AG04449 (cell line): ENCODE data around the gene EML1.

Experiments
- CTCF ChIA-PET: fragments of 350-600 bp; formaldehyde crosslinking; extraction: SDS; loops from one replicate; lab custom pipeline; 2021; ENCODE audit warnings: antibody characterized with exemption; lab: Yijun Ruan, JAX
- POLR2A ChIA-PET: fragments of 400-600, 350-600 bp; formaldehyde crosslinking; extraction: SDS; loops from one replicate; lab custom pipeline; 2020; ENCODE audit warnings: antibody characterized with exemption, inconsistent platforms; lab: Yijun Ruan, JAX
- DNase-seq: peaks from one replicate; pipeline ENCODE4 v3.0.0-alpha.2; 2010; ENCODE audit warnings: low read depth, low spot score
- H3K4me3 ChIP-seq: 2 replicates; pipeline ENCODE4 v1.5.1; 2011; ENCODE audit warnings: low read depth, mild to moderate bottlenecking, control low read depth, low read length
- TF ChIP-seq, protein P1 (sequence below): IDR thresholded peaks from one replicate; pipeline ENCODE4 v1.5.1; 2011; ENCODE audit warnings: mild to moderate bottlenecking, moderate library complexity, low read length, control low read depth, inconsistent platforms; ENCODE audit not compliant: insufficient read depth; ENCODE audit errors: missing control alignments

EML1 gene

DNA sequence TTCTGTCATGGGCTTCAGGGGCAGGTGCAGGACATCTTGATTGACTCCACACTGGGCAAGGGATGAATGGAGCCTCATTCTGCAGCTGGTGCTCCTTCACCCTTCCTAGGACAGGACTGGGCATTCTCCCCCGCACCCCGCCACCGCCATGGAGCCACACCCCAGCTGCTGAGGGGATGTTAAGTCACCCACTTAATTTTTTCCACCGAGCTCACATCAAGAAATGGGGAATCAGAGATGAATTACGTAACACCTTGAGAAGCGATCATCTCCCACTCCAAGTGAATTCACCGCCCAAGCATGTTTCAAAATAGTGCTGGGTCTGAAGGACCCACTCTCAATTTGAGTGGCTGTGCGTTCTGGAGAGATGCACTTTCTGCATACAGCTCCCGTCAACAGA, 94.2 kb downstream of the EML1 start:
- CTCF ChIA-PET, result interaction anchor here (0.8 to 20.7 kb wide), 13 partner anchors 8 to 208 kb away, joined by 3 to 325 read pairs (median 11); partner anchors contain the start of gene CYP46A1
- H3K4me3 ChIP-seq, result no peak overlapping the region
- TF ChIP-seq, protein P1, sequence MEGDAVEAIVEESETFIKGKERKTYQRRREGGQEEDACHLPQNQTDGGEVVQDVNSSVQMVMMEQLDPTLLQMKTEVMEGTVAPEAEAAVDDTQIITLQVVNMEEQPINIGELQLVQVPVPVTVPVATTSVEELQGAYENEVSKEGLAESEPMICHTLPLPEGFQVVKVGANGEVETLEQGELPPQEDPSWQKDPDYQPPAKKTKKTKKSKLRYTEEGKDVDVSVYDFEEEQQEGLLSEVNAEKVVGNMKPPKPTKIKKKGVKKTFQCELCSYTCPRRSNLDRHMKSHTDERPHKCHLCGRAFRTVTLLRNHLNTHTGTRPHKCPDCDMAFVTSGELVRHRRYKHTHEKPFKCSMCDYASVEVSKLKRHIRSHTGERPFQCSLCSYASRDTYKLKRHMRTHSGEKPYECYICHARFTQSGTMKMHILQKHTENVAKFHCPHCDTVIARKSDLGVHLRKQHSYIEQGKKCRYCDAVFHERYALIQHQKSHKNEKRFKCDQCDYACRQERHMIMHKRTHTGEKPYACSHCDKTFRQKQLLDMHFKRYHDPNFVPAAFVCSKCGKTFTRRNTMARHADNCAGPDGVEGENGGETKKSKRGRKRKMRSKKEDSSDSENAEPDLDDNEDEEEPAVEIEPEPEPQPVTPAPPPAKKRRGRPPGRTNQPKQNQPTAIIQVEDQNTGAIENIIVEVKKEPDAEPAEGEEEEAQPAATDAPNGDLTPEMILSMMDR, result no peak
- no peak for DNase-seq
- POLR2A ChIA-PET, result no interaction called here

- ChIA-PET POLR2A (no interaction called here), CTCF (interaction anchor here (0.8 to 20.7 kb wide), 16 partner anchors 7 to 364 kb away, joined by 3 to 325 read pairs (median 6); partner anchors contain the start of gene CYP46A1)
- TF ChIP-seq, protein P1, result no peak
- DNase-seq, result no peak
- no peak overlapping the region for H3K4me3 ChIP-seq
Measured at GRCh38 chr14:99888149-99888548, 94.9 kb downstream of the EML1 start.

- POLR2A ChIA-PET, result no interaction called here
- H3K4me3 ChIP-seq, result no peak overlapping the region
Measured at GRCh38 chr14:99889268-99889667, 96.1 kb downstream of the EML1 start.

GRCh38 chr14:99891266-99891665, 98.1 kb downstream of the EML1 start:
- TF ChIP-seq, protein P1, result no peak
- no peak overlapping the region for H3K4me3 ChIP-seq
- ChIA-PET CTCF (interaction anchor here (1.2 to 20.7 kb wide), 3 partner anchors 8 to 161 kb away, joined by 5 to 325 read pairs (median 93); no protein-coding TSS in a partner anchor), POLR2A (no interaction called here)
- DNase-seq, result no peak

More at GRCh38 chr14:99889268-99889667, 96.1 kb downstream of the EML1 start:
- DNase-seq, result no peak
- TF ChIP-seq, protein P1, result no peak
- CTCF ChIA-PET, result interaction anchor here (1.0 to 20.7 kb wide), 10 partner anchors 8 to 221 kb away, joined by 3 to 325 read pairs (median 10); partner anchors contain the start of gene CYP46A1

- DNase-seq, result no peak
- ChIA-PET POLR2A (no interaction called here), CTCF (interaction anchor here (1.2 to 20.7 kb wide), 3 partner anchors 7 to 161 kb away, joined by 5 to 325 read pairs (median 76); no protein-coding TSS in a partner anchor)
- TF ChIP-seq, protein P1, result no peak
- no peak overlapping the region for H3K4me3 ChIP-seq
Measured at GRCh38 chr14:99891900-99892299, 98.7 kb downstream of the EML1 start.

GRCh38 chr14:99892406-99892805, 99.2 kb downstream of the EML1 start:
- ChIA-PET CTCF (interaction anchor here (6.1 to 20.7 kb wide), 2 partner anchors 7 to 162 kb away, joined by 76 to 325 read pairs; no protein-coding TSS in a partner anchor), POLR2A (no interaction called here)

More at GRCh38 chr14:99892406-99892805, 99.2 kb downstream of the EML1 start:
- DNase-seq, result no peak
- TF ChIP-seq, protein P1, result no peak
- no peak overlapping the region for H3K4me3 ChIP-seq
